H1 (cell line): ENCODE data around the gene TASP1. TPM values are rescaled to one million over a fixed set of nuclear protein-coding genes. Genes with fewer than 3 reads are reported as not detected.

Experiments used
- CTCF ChIA-PET: fragments of 300-600 bp; sonication (Branson Sonifier 250); formaldehyde crosslinking; loops from one replicate; lab custom pipeline; 2021; ENCODE audit not compliant: partially characterized antibody; lab: Charles Lee
- POLR2A ChIA-PET: fragments of 300-600 bp; sonication (Branson Sonifier 250); formaldehyde crosslinking; loops from one replicate; lab custom pipeline; 2021; ENCODE audit warnings: inconsistent platforms; ENCODE audit not compliant: partially characterized antibody; lab: Charles Lee
- DNase-seq, 2 experiments: peaks; one replicate each; pipeline versions ENCODE4 v3.0.0 to v3.0.0-alpha.2; 2010 to 2022; ENCODE audit warnings: low spot score in 2 of 2, low read depth in 1 of 2, mixed read lengths in 1 of 2
- FAIRE-seq: peaks from 2 replicates; lab custom pipeline; 2011; peaks lifted over from hg19 to GRCh38; lab: Jason Lieb, UNC
- H2AFZ ChIP-seq: 2 replicates; pipeline ENCODE4 v1.8.1; 2012; ENCODE audit warnings: low read length, inconsistent platforms
- H2AK5ac ChIP-seq: 2 replicates; pipeline ENCODE4 v1.6.1; 2013; ENCODE audit warnings: low read depth, low read length
- H2BK120ac ChIP-seq: replicated peaks from 2 replicates; pipeline ENCODE3; 2013; ENCODE audit warnings: low read depth, low read length, inconsistent platforms
- H2BK12ac ChIP-seq: 2 replicates; pipeline ENCODE4 v1.6.1; 2013; ENCODE audit warnings: low read depth, low read length
- H2BK15ac ChIP-seq: 2 replicates; pipeline ENCODE4 v1.6.1; 2013; ENCODE audit warnings: low read length
- H2BK20ac ChIP-seq: 2 replicates; pipeline ENCODE4 v1.6.1; 2013; ENCODE audit warnings: low read length
- H2BK5ac ChIP-seq: 2 replicates; pipeline ENCODE4 v1.6.1; 2013; ENCODE audit warnings: low read depth, low read length
- H3K14ac ChIP-seq: 2 replicates; pipeline ENCODE4 v1.6.1; 2013; ENCODE audit warnings: inconsistent platforms; ENCODE audit not compliant: insufficient read length
- H3K18ac ChIP-seq: 2 replicates; pipeline ENCODE4 v1.6.1; 2013; ENCODE audit warnings: low read length; ENCODE audit errors: extremely low read depth
- H3K23ac ChIP-seq: 2 replicates; pipeline ENCODE4 v1.6.1; 2013; ENCODE audit warnings: inconsistent platforms; ENCODE audit not compliant: insufficient read length
- H3K23me2 ChIP-seq: 2 replicates; pipeline ENCODE4 v1.6.1; 2013; ENCODE audit warnings: low read depth, low read length
- H3K27ac ChIP-seq: 2 replicates; pipeline ENCODE4 v1.6.1; 2011; ENCODE audit warnings: low read depth, low read length, inconsistent platforms
- H3K27me3 ChIP-seq, 4 experiments: replicated peaks in 1 of 4; 1 replicate in 1 of 4; 2 replicates in 3 of 4; pipeline versions ENCODE4 v1.6.1 to v1.8.1; 2011 to 2013; ENCODE audit warnings: low read length in 3 of 4, mild to moderate bottlenecking in 3 of 4, inconsistent platforms in 2 of 4, mixed read lengths in 2 of 4, moderate library complexity in 1 of 4; ENCODE audit not compliant: control insufficient read depth in 3 of 4, insufficient read depth in 3 of 4; ENCODE audit errors: extremely low read depth in 1 of 4
- H3K36me3 ChIP-seq, 4 experiments: 2 replicates each; pipeline versions ENCODE4 v1.6.1 to v1.8.1; 2011 to 2013; ENCODE audit warnings: mild to moderate bottlenecking in 4 of 4, low read length in 3 of 4, moderate library complexity in 2 of 4, control low read depth in 1 of 4, inconsistent platforms in 1 of 4; ENCODE audit not compliant: insufficient read depth in 4 of 4, control insufficient read depth in 2 of 4
- H3K4ac ChIP-seq: replicated peaks from 2 replicates; pipeline ENCODE3; 2013; ENCODE audit warnings: low read length, low read depth, mixed read lengths, inconsistent platforms; ENCODE audit not compliant: insufficient read length
- H3K4me1 ChIP-seq, 4 experiments: replicated peaks in 1 of 4; 1 replicate in 1 of 4; 2 replicates in 3 of 4; pipeline versions ENCODE4 v1.6.1 to v1.8.1; 2011 to 2013; ENCODE audit warnings: low read length in 3 of 4, inconsistent platforms in 2 of 4, mixed read lengths in 1 of 4; ENCODE audit not compliant: insufficient read depth in 4 of 4, control insufficient read depth in 3 of 4
- H3K4me2 ChIP-seq, 2 experiments: 2 replicates each; pipeline versions ENCODE4 v1.6.1 to v1.8.1; 2011 to 2013; ENCODE audit warnings: low read depth in 2 of 2, low read length in 2 of 2, control low read depth in 1 of 2, inconsistent platforms in 1 of 2, mild to moderate bottlenecking in 1 of 2; ENCODE audit not compliant: insufficient read depth in 1 of 2
- H3K4me3 ChIP-seq, 4 experiments: fragments of 200-600, 300-600 bp in 1 of 4; sonication (generic), shearing (Covaris generic), sonication (Bioruptor Twin) in 1 of 4; 2 replicates each; pipeline versions ENCODE4 v1.5.1 to v1.8.1; 2011 to 2016; ENCODE audit warnings: low read length in 4 of 4, low read depth in 3 of 4, control low read depth in 2 of 4, inconsistent platforms in 2 of 4, mild to moderate bottlenecking in 2 of 4, mixed read lengths in 1 of 4, moderate library complexity in 1 of 4; ENCODE audit not compliant: insufficient read depth in 2 of 4; ENCODE audit errors: extremely low read depth in 1 of 4
- H3K56ac ChIP-seq: replicated peaks from 2 replicates; pipeline ENCODE3; 2013; ENCODE audit warnings: low read depth, mild to moderate bottlenecking, mixed read lengths, low read length, inconsistent platforms; ENCODE audit not compliant: insufficient read length
- H3K79me1 ChIP-seq: 2 replicates; pipeline ENCODE4 v1.6.1; 2013; ENCODE audit warnings: low read depth, low read length, control low read depth
- H3K79me2 ChIP-seq, 2 experiments: 2 replicates each; pipeline versions ENCODE4 v1.6.1 to v1.8.1; 2012 to 2013; ENCODE audit warnings: low read length in 2 of 2, mild to moderate bottlenecking in 2 of 2, inconsistent platforms in 1 of 2; ENCODE audit not compliant: insufficient read depth in 2 of 2, control insufficient read depth in 1 of 2
- H3K9ac ChIP-seq, 4 experiments: replicated peaks in 1 of 4; 1 replicate in 1 of 4; 2 replicates in 3 of 4; pipeline versions ENCODE4 v1.6.1 to v1.8.1; 2011 to 2013; ENCODE audit warnings: low read depth in 3 of 4, low read length in 3 of 4, control low read depth in 2 of 4, mild to moderate bottlenecking in 2 of 4, moderate library complexity in 2 of 4, inconsistent platforms in 1 of 4; ENCODE audit errors: extremely low read depth in 1 of 4
- H3K9me3 ChIP-seq, 2 experiments: 2 replicates each; pipeline versions ENCODE4 v1.6.1 to v1.8.1; 2012 to 2013; ENCODE audit warnings: mild to moderate bottlenecking in 2 of 2, moderate library complexity in 2 of 2, control low read depth in 1 of 2, inconsistent platforms in 1 of 2, low read depth in 1 of 2, low read length in 1 of 2, mixed read lengths in 1 of 2; ENCODE audit not compliant: insufficient read depth in 2 of 2
- H4K20me1 ChIP-seq, 2 experiments: replicated peaks in 1 of 2; 2 replicates each; pipeline versions ENCODE3 to v1.8.1; 2011 to 2013; ENCODE audit warnings: inconsistent platforms in 2 of 2, low read length in 2 of 2, mild to moderate bottlenecking in 1 of 2; ENCODE audit not compliant: insufficient read depth in 2 of 2, control insufficient read depth in 1 of 2
- H4K5ac ChIP-seq: 2 replicates; pipeline ENCODE4 v1.6.1; 2013; ENCODE audit warnings: low read length, low read depth, mixed read lengths, inconsistent platforms; ENCODE audit not compliant: insufficient read length
- H4K8ac ChIP-seq: 2 replicates; pipeline ENCODE4 v1.8.0; 2013; ENCODE audit warnings: mild to moderate bottlenecking, moderate library complexity, low read length, inconsistent platforms; ENCODE audit not compliant: insufficient read depth; ENCODE audit errors: extremely low read depth
- H4K91ac ChIP-seq: replicated peaks from 2 replicates; pipeline ENCODE3; 2013; ENCODE audit warnings: low read length, mixed read lengths, inconsistent platforms; ENCODE audit not compliant: insufficient read length
- ASH2L ChIP-seq: fragments of 200-600, 300-600 bp; sonication (generic); IDR thresholded peaks from one replicate; pipeline ENCODE4 v1.7.1; 2017; ENCODE audit warnings: low read length
- ATF3 ChIP-seq: IDR thresholded peaks from 2 replicates; pipeline ENCODE4 v1.6.1; 2011; ENCODE audit warnings: low read depth, mild to moderate bottlenecking, low read length; ENCODE audit not compliant: insufficient read depth
- CBX5 ChIP-seq: fragments of 300-800, 300-1000 bp; sonication (generic); IDR thresholded peaks from 2 replicates; pipeline ENCODE4 v1.7.1; 2016; ENCODE audit warnings: antibody characterized with exemption, low read length, low read depth
- HDAC6 ChIP-seq: IDR thresholded peaks from one replicate; pipeline ENCODE4 v1.7.1; 2012; ENCODE audit warnings: low read depth, mild to moderate bottlenecking, inconsistent platforms, low read length, moderate library complexity
- KDM4A ChIP-seq: IDR thresholded peaks from one replicate; pipeline ENCODE4 v1.7.1; 2012; ENCODE audit warnings: low read depth, mild to moderate bottlenecking, moderate library complexity, low read length, inconsistent platforms; ENCODE audit not compliant: severe bottlenecking
- NANOG ChIP-seq: IDR thresholded peaks from 2 replicates; pipeline ENCODE4 v1.6.1; 2011; ENCODE audit warnings: low read length, low read depth, mild to moderate bottlenecking, inconsistent platforms; ENCODE audit not compliant: insufficient read depth, poor library complexity, severe bottlenecking
- RAD21 ChIP-seq, 2 experiments: IDR thresholded peaks in 1 of 2; conservative IDR thresholded peaks in 1 of 2; 2 replicates each; pipeline ENCODE4 v1.6.1; 2011; ENCODE audit warnings: low read depth in 2 of 2, low read length in 2 of 2, improper control_type of control experiment in 1 of 2, inconsistent platforms in 1 of 2, mild to moderate bottlenecking in 1 of 2, moderate library complexity in 1 of 2
- RXRA ChIP-seq: IDR thresholded peaks from 2 replicates; pipeline ENCODE4 v1.6.1; 2011; ENCODE audit warnings: low read depth, mild to moderate bottlenecking, low read length, moderate library complexity; ENCODE audit not compliant: insufficient read depth
- TBP ChIP-seq: IDR thresholded peaks from 2 replicates; pipeline ENCODE4 v1.6.1; 2011; ENCODE audit warnings: low read depth, low read length, improper control_type of control experiment
- ZNF274 ChIP-seq: IDR thresholded peaks from 2 replicates; pipeline ENCODE4 v1.7.0; 2012; ENCODE audit warnings: low read length, borderline replicate concordance; ENCODE audit errors: extremely low read depth
- WGBS, 2 experiments: shearing (Covaris generic) in 1 of 2; methylation state at CpG; one replicate each; pipeline versions ENCODE4 v1.1.6 to v1.1.7; 2013 to 2015; ENCODE audit warnings: low lambda C conversion rate in 2 of 2, mixed read lengths in 2 of 2, inconsistent platforms in 1 of 2, low coverage in 1 of 2, missing lambda C conversion rate in 1 of 2; ENCODE audit not compliant: insufficient replicate concordance in 2 of 2, insufficient coverage in 1 of 2, insufficient read length in 1 of 2; ENCODE audit errors: extremely low coverage in 1 of 2, missing lambda C conversion rate in 1 of 2; 5-methylcytosine and 5-hydroxymethylcytosine counted together
- polyA plus RNA-seq, 7 experiments: library from polyadenylated mRNA; depleted of rRNA in 3 of 7; stranded (reverse) in 5 of 7; unstranded in 2 of 7; fragments of >200 nt in 5 of 7; fragments of 200-250 nt in 2 of 7; gene quantifications; 1 replicate in 5 of 7; 2 replicates in 1 of 7; 4 replicates in 1 of 7; pipeline versions ENCODE4 v1.2.1 to v1.2.3, GENCODE V29; 2011 to 2013; ENCODE audit warnings: missing spikeins in 2 of 7, mixed read lengths in 2 of 7
- total RNA-seq: library from RNA; stranded (reverse); fragmentation: NEBNext Ultra II Directional; extraction: Animal tissue kit (Norgen Biotek cat#: 25700); gene quantifications from 2 replicates; pipeline ENCODE4 v1.2.1, GENCODE V29; 2021
- TF ChIP-seq, protein P1 (sequence below): IDR thresholded peaks from 2 replicates; pipeline ENCODE4 v1.6.1; 2012; ENCODE audit warnings: low read length, inconsistent platforms

Gene TASP1
- total and polyA plus RNA-seq, 2 of the 8 experiments (the other 6 are each of a cell fraction or from before 2014, with no cell fraction given): 4.5 to 10.9 TPM

- Histone ChIP-seq H3K4me3 (no peak overlapping the region), H2BK5ac (no peak overlapping the region), H2BK12ac (no peak overlapping the region), H3K4me2 (no peak overlapping the region), H3K27ac (no peak overlapping the region), H3K56ac (no peak overlapping the region), H3K23ac (no peak overlapping the region), H2AK5ac (no peak overlapping the region), H3K9me3 (no peaks in the 10 kb centered on the region), H3K14ac (no peak overlapping the region), H3K27me3 (no peaks in the 10 kb centered on the region), H3K9ac (no peak overlapping the region), H2AFZ (no peak overlapping the region), H3K18ac (no peak overlapping the region), H2BK120ac (no peak overlapping the region), H2BK20ac (no peak overlapping the region), H4K5ac (no peak overlapping the region), H3K79me1 (no peaks in the 10 kb centered on the region), H4K91ac (no peak overlapping the region), H3K4me1 (peaks cover 0 to 7% (median 0%) of the 10 kb centered on the region in 4 experiments; a peak in 1 of 7 replicates), H4K8ac (no peak overlapping the region), H3K23me2 (no peaks in the 10 kb centered on the region), H4K20me1 (no peaks in the 10 kb centered on the region), H3K36me3 (no peaks in the 10 kb centered on the region), H3K4ac (no peak overlapping the region), H2BK15ac (no peak overlapping the region), H3K79me2 (no peaks in the 10 kb centered on the region)
- ChIA-PET CTCF (no interaction called here), POLR2A (no interaction called here)
- 72% methylated on average over 2 of the region's 2 CpGs; no CpG with 5 or more reads in 1 of the 2 experiments for WGBS, 2 experiments
- no peak for DNase-seq
- no peak for FAIRE-seq
- TF ChIP-seq CBX5 (no peak), RXRA (no peak), ATF3 (no peak), ASH2L (no peak), HDAC6 (no peak), ZNF274 (no peak), KDM4A (no peak), NANOG (no peak), TBP (no peak), RAD21 (IDR thresholded peaks at IDR 0.05 in 1 of 2, conservative IDR thresholded peaks at IDR 0.05 in 1 of 2; ENCODE audit: low read depth in 2 of 2, low read length in 2 of 2) (no peak)
- TF ChIP-seq, protein P1, sequence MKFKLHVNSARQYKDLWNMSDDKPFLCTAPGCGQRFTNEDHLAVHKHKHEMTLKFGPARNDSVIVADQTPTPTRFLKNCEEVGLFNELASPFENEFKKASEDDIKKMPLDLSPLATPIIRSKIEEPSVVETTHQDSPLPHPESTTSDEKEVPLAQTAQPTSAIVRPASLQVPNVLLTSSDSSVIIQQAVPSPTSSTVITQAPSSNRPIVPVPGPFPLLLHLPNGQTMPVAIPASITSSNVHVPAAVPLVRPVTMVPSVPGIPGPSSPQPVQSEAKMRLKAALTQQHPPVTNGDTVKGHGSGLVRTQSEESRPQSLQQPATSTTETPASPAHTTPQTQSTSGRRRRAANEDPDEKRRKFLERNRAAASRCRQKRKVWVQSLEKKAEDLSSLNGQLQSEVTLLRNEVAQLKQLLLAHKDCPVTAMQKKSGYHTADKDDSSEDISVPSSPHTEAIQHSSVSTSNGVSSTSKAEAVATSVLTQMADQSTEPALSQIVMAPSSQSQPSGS: no peak
Measured at GRCh38 chr20:13654463-13655023, 15.8 kb upstream of the TASP1 start.
